ENCODE measurements around the gene C5.

C5 gene

DNA sequence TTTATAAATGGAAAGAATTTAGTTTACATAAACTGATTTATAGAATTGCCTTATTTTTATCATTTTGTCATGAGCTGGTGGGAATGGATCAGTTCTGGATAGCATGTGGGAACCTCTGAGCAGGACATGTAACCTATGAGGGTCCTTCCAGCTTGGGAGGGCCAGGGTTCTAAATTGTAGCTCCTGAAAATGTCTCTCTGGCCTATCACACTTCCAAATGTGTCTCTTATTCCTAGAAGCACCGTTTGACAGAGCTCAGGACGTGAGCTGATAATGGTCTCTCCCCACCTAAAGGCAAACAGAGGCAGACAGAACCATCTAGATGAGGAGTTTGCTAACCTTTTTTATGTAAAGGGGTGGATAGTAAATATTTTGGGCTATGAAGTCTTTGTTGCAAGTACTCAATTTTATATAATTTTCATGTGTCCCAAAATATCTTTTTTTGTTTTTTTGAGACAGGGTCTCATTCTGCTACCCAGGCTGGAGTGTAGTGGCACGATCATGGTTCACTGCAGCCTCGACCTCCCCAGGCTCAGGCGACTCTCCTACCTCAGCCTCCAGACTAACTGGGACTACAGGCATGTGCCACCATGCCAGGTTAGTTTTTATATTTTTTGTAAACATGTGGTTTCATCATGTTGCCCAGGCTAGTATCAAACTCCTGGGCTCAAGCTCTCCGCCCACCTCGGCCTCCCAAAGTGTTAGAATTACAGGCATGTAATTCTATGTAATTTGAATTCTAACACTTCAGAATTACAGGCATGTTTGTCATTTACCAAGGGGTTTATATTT, 127.5 kb downstream of the C5 start:
- H3K4me2 ChIP-seq (ENCODE audit: low read depth, low read length): no peak overlapping the region
- no peak for TF ChIP-seq EZH2phosphoT487 (IDR thresholded peaks at IDR 0.05; ENCODE audit: low read length)
- TF ChIP-seq EZH2 (optimal IDR thresholded peaks at IDR 0.05; ENCODE audit: low read depth, low read length): no peak
- TF ChIP-seq, protein P1, sequence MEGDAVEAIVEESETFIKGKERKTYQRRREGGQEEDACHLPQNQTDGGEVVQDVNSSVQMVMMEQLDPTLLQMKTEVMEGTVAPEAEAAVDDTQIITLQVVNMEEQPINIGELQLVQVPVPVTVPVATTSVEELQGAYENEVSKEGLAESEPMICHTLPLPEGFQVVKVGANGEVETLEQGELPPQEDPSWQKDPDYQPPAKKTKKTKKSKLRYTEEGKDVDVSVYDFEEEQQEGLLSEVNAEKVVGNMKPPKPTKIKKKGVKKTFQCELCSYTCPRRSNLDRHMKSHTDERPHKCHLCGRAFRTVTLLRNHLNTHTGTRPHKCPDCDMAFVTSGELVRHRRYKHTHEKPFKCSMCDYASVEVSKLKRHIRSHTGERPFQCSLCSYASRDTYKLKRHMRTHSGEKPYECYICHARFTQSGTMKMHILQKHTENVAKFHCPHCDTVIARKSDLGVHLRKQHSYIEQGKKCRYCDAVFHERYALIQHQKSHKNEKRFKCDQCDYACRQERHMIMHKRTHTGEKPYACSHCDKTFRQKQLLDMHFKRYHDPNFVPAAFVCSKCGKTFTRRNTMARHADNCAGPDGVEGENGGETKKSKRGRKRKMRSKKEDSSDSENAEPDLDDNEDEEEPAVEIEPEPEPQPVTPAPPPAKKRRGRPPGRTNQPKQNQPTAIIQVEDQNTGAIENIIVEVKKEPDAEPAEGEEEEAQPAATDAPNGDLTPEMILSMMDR (IDR thresholded peaks at IDR 0.05; ENCODE audit: low read length): no peak
- no peaks in the 10 kb centered on the region for H3K36me3 ChIP-seq (replicated peaks; ENCODE audit: insufficient read depth, low read length)
- no peak overlapping the region for H3K27ac ChIP-seq (ENCODE audit: low read length)
- no peaks in the 10 kb centered on the region for H4K20me1 ChIP-seq (ENCODE audit: insufficient read depth, low read length)
- no peaks in the 10 kb centered on the region for H3K9me2 ChIP-seq (replicated peaks; ENCODE audit: insufficient read depth, low read length)
- no peak overlapping the region for H3K9ac ChIP-seq (ENCODE audit: low read length)
- no peaks in the 10 kb centered on the region for H3K9me3 ChIP-seq (replicated peaks; ENCODE audit: insufficient read depth, low read length)
- no peaks in the 10 kb centered on the region for H3K79me2 ChIP-seq (ENCODE audit: low read length)
- H3K4me3 ChIP-seq (ENCODE audit: low read length): no peak overlapping the region
- no peaks in the 10 kb centered on the region for H3K27me3 ChIP-seq (replicated peaks; ENCODE audit: insufficient read depth, low read length)
- no peak overlapping the region for H2AFZ ChIP-seq (ENCODE audit: low read length)
- H3K4me1 ChIP-seq (ENCODE audit: low read length): peaks cover 19% of the 10 kb centered on the region
- peaks cover 8% of the 10 kb centered on the region for H3F3A ChIP-seq (ENCODE audit: insufficient read depth, low read length)
- no peak for DNase-seq

DNA sequence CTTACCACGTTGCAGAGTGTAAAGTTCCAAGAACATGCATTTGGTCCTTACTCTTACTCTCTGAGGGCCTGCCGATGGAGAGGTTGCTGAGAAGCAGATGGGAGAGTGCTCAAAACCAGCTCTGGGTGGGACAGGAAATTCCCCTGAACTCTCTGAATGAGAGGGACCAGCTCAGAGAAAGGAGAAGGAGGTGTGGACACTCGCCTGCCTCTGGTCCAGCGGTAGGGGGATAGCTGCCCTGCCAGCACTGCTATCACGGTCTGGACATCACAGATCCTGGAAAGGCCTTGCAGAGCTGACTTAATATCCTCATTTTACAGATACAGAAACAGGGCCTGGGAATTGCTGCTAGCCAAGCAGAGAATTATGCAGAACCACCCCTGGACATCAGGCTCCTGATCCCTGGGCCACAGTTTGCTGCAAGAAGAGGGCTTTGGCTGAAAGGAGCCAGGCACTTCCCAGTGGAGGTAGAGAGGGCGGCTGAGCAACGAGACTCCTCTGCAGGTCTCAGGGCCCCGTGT, 128.4 kb downstream of the C5 start:
- H4K20me1 ChIP-seq (ENCODE audit: insufficient read depth, low read length): no peaks in the 10 kb centered on the region
- H3K9me2 ChIP-seq (replicated peaks; ENCODE audit: insufficient read depth, low read length): no peaks in the 10 kb centered on the region
- TF ChIP-seq EZH2phosphoT487 (IDR thresholded peaks at IDR 0.05; ENCODE audit: low read length) (no peak), EZH2 (optimal IDR thresholded peaks at IDR 0.05; ENCODE audit: low read depth, low read length) (no peak)
- no peaks in the 10 kb centered on the region for H3K27me3 ChIP-seq (replicated peaks; ENCODE audit: insufficient read depth, low read length)
- no peak for DNase-seq
- H3K4me2 ChIP-seq (ENCODE audit: low read depth, low read length): no peak overlapping the region
- no peak overlapping the region for H3K4me3 ChIP-seq (ENCODE audit: low read length)
- peaks cover 10% of the 10 kb centered on the region for H3K4me1 ChIP-seq (ENCODE audit: low read length)
- H2AFZ ChIP-seq (ENCODE audit: low read length): no peak overlapping the region
- no peaks in the 10 kb centered on the region for H3K36me3 ChIP-seq (replicated peaks; ENCODE audit: insufficient read depth, low read length)
- H3K9me3 ChIP-seq (replicated peaks; ENCODE audit: insufficient read depth, low read length): no peaks in the 10 kb centered on the region
- H3F3A ChIP-seq (ENCODE audit: insufficient read depth, low read length): no peaks in the 10 kb centered on the region
- no peak overlapping the region for H3K27ac ChIP-seq (ENCODE audit: low read length)
- H3K79me2 ChIP-seq (ENCODE audit: low read length): no peaks in the 10 kb centered on the region
- H3K9ac ChIP-seq (ENCODE audit: low read length): no peak overlapping the region

DNA sequence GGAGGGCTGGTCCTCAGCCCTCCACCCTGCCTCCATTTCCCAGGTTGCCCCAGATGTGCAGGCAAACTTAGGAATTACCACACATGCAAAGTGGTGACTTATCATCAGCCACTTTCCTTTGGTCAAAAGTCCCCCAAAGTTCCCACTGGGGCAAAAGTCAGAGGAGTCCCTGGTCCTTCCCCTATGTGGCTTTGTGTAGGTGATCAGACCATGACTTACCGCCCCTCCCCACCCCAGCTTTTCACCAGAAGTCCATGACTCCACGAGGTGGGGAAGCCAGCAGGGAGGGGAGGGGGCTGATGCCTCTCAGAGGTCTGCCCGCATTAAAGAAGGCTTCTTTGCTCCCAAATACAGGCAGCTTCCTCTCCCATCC, 129.3 kb downstream of the C5 start:
- Histone ChIP-seq H3F3A (ENCODE audit: insufficient read depth, low read length) (no peaks in the 10 kb centered on the region), H3K9me2 (replicated peaks; ENCODE audit: insufficient read depth, low read length) (no peaks in the 10 kb centered on the region), H4K20me1 (ENCODE audit: insufficient read depth, low read length) (no peaks in the 10 kb centered on the region), H3K9ac (ENCODE audit: low read length) (no peak overlapping the region), H3K4me1 (ENCODE audit: low read length) (0 out of 2 replicates have a peak, but pooled peaks cover under 1% of the 10 kb centered on the region), H3K9me3 (replicated peaks; ENCODE audit: insufficient read depth, low read length) (no peaks in the 10 kb centered on the region), H3K27me3 (replicated peaks; ENCODE audit: insufficient read depth, low read length) (no peaks in the 10 kb centered on the region), H3K4me2 (ENCODE audit: low read depth, low read length) (no peak overlapping the region), H3K79me2 (ENCODE audit: low read length) (no peaks in the 10 kb centered on the region), H3K4me3 (ENCODE audit: low read length) (no peak overlapping the region), H2AFZ (ENCODE audit: low read length) (no peak overlapping the region), H3K36me3 (replicated peaks; ENCODE audit: insufficient read depth, low read length) (no peaks in the 10 kb centered on the region), H3K27ac (ENCODE audit: low read length) (no peak overlapping the region)
- no peak for DNase-seq
- no peak for TF ChIP-seq EZH2 (optimal IDR thresholded peaks at IDR 0.05; ENCODE audit: low read depth, low read length)
- no peak for TF ChIP-seq EZH2phosphoT487 (IDR thresholded peaks at IDR 0.05; ENCODE audit: low read length)
- TF ChIP-seq, protein P1 (IDR thresholded peaks at IDR 0.05; ENCODE audit: low read length): no peak

Measured in MM.1S (cell line).